ENCODE data around the gene SGPL1.

DNA sequence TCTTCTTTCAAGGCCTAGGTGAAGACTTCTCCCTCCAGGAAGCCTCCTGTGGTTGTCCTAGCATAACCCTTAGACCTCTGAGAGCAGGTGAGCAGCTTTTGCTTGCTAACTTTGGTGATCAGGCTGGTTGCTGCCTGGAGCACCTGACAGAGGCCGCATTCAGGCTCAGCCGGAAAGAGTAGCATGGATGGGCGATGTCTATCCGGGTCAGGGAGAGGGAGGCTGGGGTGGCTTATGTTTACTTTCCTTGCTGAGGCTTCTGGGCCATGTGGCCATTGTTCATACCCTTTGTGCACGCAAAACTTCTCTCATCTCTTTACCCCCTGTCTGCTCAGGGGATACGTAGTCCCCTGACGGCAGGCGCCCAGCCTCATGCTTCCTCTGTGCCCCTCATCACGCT lies 100.1 kb downstream of the SGPL1 start:
- TF ChIP-seq CTCF (optimal IDR thresholded peaks at IDR 0.05 in 1 of 3, IDR thresholded peaks at IDR 0.05 in 1 of 3, conservative IDR thresholded peaks at IDR 0.05 in 1 of 3; ENCODE audit: extremely low read depth in 1 of 3, insufficient read depth in 2 of 3, low read length in 3 of 3) (no peak), EZH2 (IDR thresholded peaks at IDR 0.05; ENCODE audit: low read length) (no peak)
